ENCODE data around the gene ADAMTS6.

GRCh38 chr5:65383859-65384258 is 97.9 kb downstream of the ADAMTS6 start:
- TF ChIP-seq, protein P1, sequence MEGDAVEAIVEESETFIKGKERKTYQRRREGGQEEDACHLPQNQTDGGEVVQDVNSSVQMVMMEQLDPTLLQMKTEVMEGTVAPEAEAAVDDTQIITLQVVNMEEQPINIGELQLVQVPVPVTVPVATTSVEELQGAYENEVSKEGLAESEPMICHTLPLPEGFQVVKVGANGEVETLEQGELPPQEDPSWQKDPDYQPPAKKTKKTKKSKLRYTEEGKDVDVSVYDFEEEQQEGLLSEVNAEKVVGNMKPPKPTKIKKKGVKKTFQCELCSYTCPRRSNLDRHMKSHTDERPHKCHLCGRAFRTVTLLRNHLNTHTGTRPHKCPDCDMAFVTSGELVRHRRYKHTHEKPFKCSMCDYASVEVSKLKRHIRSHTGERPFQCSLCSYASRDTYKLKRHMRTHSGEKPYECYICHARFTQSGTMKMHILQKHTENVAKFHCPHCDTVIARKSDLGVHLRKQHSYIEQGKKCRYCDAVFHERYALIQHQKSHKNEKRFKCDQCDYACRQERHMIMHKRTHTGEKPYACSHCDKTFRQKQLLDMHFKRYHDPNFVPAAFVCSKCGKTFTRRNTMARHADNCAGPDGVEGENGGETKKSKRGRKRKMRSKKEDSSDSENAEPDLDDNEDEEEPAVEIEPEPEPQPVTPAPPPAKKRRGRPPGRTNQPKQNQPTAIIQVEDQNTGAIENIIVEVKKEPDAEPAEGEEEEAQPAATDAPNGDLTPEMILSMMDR (IDR thresholded peaks at IDR 0.05; ENCODE audit: low read depth, low read length, poor library complexity, severe bottlenecking) = no peak
- no peak for TF ChIP-seq EZH2phosphoT487 (IDR thresholded peaks at IDR 0.05; ENCODE audit: borderline replicate concordance, low read length)
